T-helper 17 cell (primary cell): ENCODE measurements around the gene XYLT1. TPM values are rescaled to one million over a fixed set of nuclear protein-coding genes. Genes with fewer than 3 reads are reported as not detected.
A peak's percentile ranks its signal among the peaks of the same experiment; 100 is the strongest.
"Not testable (repeated sequence)": the region's sequence is repeated elsewhere in the genome, so short reads cannot be mapped to it uniquely, and the experiment has no call there.

Experiments
- ATAC-seq: fragments of 150-1000 bp; cut with Tn5 transposase; 2 replicates; pipeline ENCODE4 v1.10.0; 2021; ENCODE audit warnings: mild to moderate bottlenecking, moderate library complexity
- DNase-seq, 3 donors: peaks; one replicate each; pipeline versions ENCODE4 v3.0.0 to v3.0.0-alpha.2; 2020 to 2021
- H3K9me3 ChIP-seq: one replicate; pipeline ENCODE4 v1.7.0; 2013; ENCODE audit warnings: low read length, mild to moderate bottlenecking; ENCODE audit not compliant: control insufficient read depth, poor library complexity, severe bottlenecking
- H3K27ac Mint-ChIP-seq: one replicate; pipeline ENCODE4 v1.8.0; 2022; ENCODE audit warnings: mild to moderate bottlenecking, moderate library complexity, mixed read lengths
- H3K27me3 Mint-ChIP-seq: one replicate; pipeline ENCODE4 v1.8.0; 2022; ENCODE audit warnings: mixed read lengths
- H3K36me3 Mint-ChIP-seq: one replicate; pipeline ENCODE4 v1.8.0; 2022; ENCODE audit warnings: low read depth, mixed read lengths
- H3K4me1 Mint-ChIP-seq: one replicate; pipeline ENCODE4 v1.8.0; 2022; ENCODE audit warnings: mild to moderate bottlenecking, mixed read lengths
- H3K4me3 Mint-ChIP-seq: one replicate; pipeline ENCODE4 v1.8.0; 2022; ENCODE audit warnings: mild to moderate bottlenecking, moderate library complexity, mixed read lengths
- total RNA-seq, 4 donors: library from RNA in 2 of 4; stranded (reverse) in 2 of 4; gene quantifications; one replicate each; pipeline ENCODE4 v1.2.3 and lab custom pipeline; 2022 to 2026

The XYLT1 gene
- total RNA-seq, 2 donors from 2014 or later = 33.8 to 57.3 TPM

GRCh38 chr16:17426451-17426850 lies 44.3 kb downstream of the XYLT1 start:
- no peak overlapping the region for H3K4me3 Mint-ChIP-seq
- ATAC-seq (no peak), DNase-seq (no peak)
- H3K36me3 Mint-ChIP-seq = peaks cover 3% of the 10 kb centered on the region
- no peak overlapping the region for H3K27ac Mint-ChIP-seq
- peaks cover 20% of the 10 kb centered on the region for H3K4me1 Mint-ChIP-seq
- H3K27me3 Mint-ChIP-seq = no peaks in the 10 kb centered on the region
- H3K9me3 ChIP-seq = no peaks in the 10 kb centered on the region

- DNase-seq (no peak), ATAC-seq (no peak)
- H3K27ac Mint-ChIP-seq = peak overlapping the region; percentile 4
- H3K36me3 Mint-ChIP-seq = peaks cover 3% of the 10 kb centered on the region
- no peaks in the 10 kb centered on the region for H3K9me3 ChIP-seq
- H3K4me1 Mint-ChIP-seq = peaks cover 19% of the 10 kb centered on the region
- H3K4me3 Mint-ChIP-seq = no peak overlapping the region
- H3K27me3 Mint-ChIP-seq = no peaks in the 10 kb centered on the region
Observed at GRCh38 chr16:17424771-17425170, 46.0 kb downstream of the XYLT1 start.

- H3K4me1 Mint-ChIP-seq = peaks cover 17% of the 10 kb centered on the region
- H3K27ac Mint-ChIP-seq = peak overlapping the region; percentile 47
- no peak overlapping the region for H3K4me3 Mint-ChIP-seq
- no peaks in the 10 kb centered on the region for H3K27me3 Mint-ChIP-seq
- ATAC-seq = no peak
- H3K9me3 ChIP-seq = no peaks in the 10 kb centered on the region
- H3K36me3 Mint-ChIP-seq = peaks cover 3% of the 10 kb centered on the region
- no peak for DNase-seq
Observed at GRCh38 chr16:17423221-17423620, 47.5 kb downstream of the XYLT1 start.

GRCh38 chr16:17420816-17421215 lies 49.9 kb downstream of the XYLT1 start:
- no peak for DNase-seq
- H3K36me3 Mint-ChIP-seq = peaks cover 2% of the 10 kb centered on the region
- ATAC-seq = no peak

GRCh38 chr16:17419266-17419665 lies 51.5 kb downstream of the XYLT1 start:
- H3K4me1 Mint-ChIP-seq = peaks cover 41% of the 10 kb centered on the region
- H3K9me3 ChIP-seq = no peaks in the 10 kb centered on the region
- H3K27ac Mint-ChIP-seq = no peak overlapping the region
- H3K4me3 Mint-ChIP-seq = no peak overlapping the region
- DNase-seq (no peak), ATAC-seq (no peak)
- H3K27me3 Mint-ChIP-seq = no peaks in the 10 kb centered on the region
- H3K36me3 Mint-ChIP-seq = peaks cover 2% of the 10 kb centered on the region

More at GRCh38 chr16:17420816-17421215, 49.9 kb downstream of the XYLT1 start:
- Mint-ChIP-seq H3K27ac (peak overlapping the region; percentile 8), H3K4me3 (no peak overlapping the region), H3K27me3 (no peaks in the 10 kb centered on the region), H3K4me1 (peaks cover 31% of the 10 kb centered on the region)
- no peaks in the 10 kb centered on the region for H3K9me3 ChIP-seq

- H3K4me1 Mint-ChIP-seq = peaks cover 44% of the 10 kb centered on the region
- no peak for ATAC-seq
- peak overlapping the region; percentile 57 for H3K4me3 Mint-ChIP-seq
- peak overlapping the region; percentile 97 for H3K27ac Mint-ChIP-seq
- DNase-seq = no peak
- H3K9me3 ChIP-seq = no peaks in the 10 kb centered on the region
- peaks cover 2% of the 10 kb centered on the region for H3K36me3 Mint-ChIP-seq
- H3K27me3 Mint-ChIP-seq = no peaks in the 10 kb centered on the region
Observed at GRCh38 chr16:17417740-17418139, 53.0 kb downstream of the XYLT1 start.

GRCh38 chr16:17416461-17417311 lies 54.1 kb downstream of the XYLT1 start:
- Mint-ChIP-seq H3K4me1 (peaks cover 44% of the 10 kb centered on the region), H3K27me3 (no peaks in the 10 kb centered on the region), H3K4me3 (peak overlapping the region; percentile 93), H3K27ac (peak overlapping the region; percentile 97), H3K36me3 (peaks cover 2% of the 10 kb centered on the region)
- H3K9me3 ChIP-seq = no peaks in the 10 kb centered on the region
- ATAC-seq (peak; percentile 93), DNase-seq (peak in 2 of 3 donors; percentile 18 to 27)

- no peaks in the 10 kb centered on the region for H3K9me3 ChIP-seq
- Mint-ChIP-seq H3K27me3 (no peaks in the 10 kb centered on the region), H3K36me3 (peaks cover 4% of the 10 kb centered on the region), H3K4me1 (peaks cover 48% of the 10 kb centered on the region), H3K27ac (peak overlapping the region; percentile 97), H3K4me3 (peak overlapping the region; percentile 93)
- ATAC-seq (no peak), DNase-seq (no peak)
Observed at GRCh38 chr16:17414916-17415315, 55.8 kb downstream of the XYLT1 start.

GRCh38 chr16:17414421-17414820 lies 56.3 kb downstream of the XYLT1 start:
- H3K4me3 Mint-ChIP-seq = peak overlapping the region; percentile 93
- DNase-seq = no peak
- peaks cover 4% of the 10 kb centered on the region for H3K36me3 Mint-ChIP-seq
- H3K9me3 ChIP-seq = no peaks in the 10 kb centered on the region
- peak overlapping the region; percentile 97 for H3K27ac Mint-ChIP-seq
- peaks cover 49% of the 10 kb centered on the region for H3K4me1 Mint-ChIP-seq
- peak; percentile 33 for ATAC-seq
- H3K27me3 Mint-ChIP-seq = no peaks in the 10 kb centered on the region

GRCh38 chr16:17413508-17413907 lies 57.3 kb downstream of the XYLT1 start:
- Mint-ChIP-seq H3K36me3 (peaks cover 4% of the 10 kb centered on the region), H3K27me3 (no peaks in the 10 kb centered on the region), H3K4me3 (peak overlapping the region; percentile 45), H3K4me1 (peaks cover 52% of the 10 kb centered on the region), H3K27ac (peak overlapping the region; percentile 97)
- H3K9me3 ChIP-seq = no peaks in the 10 kb centered on the region
- ATAC-seq = no peak
- no peak for DNase-seq

GRCh38 chr16:17412791-17413190 lies 58.0 kb downstream of the XYLT1 start:
- peaks cover 4% of the 10 kb centered on the region for H3K36me3 Mint-ChIP-seq

GRCh38 chr16:17412221-17412620 lies 58.5 kb downstream of the XYLT1 start:
- no peak for ATAC-seq
- Mint-ChIP-seq H3K27me3 (no peaks in the 10 kb centered on the region), H3K4me1 (peaks cover 44% of the 10 kb centered on the region), H3K36me3 (peaks cover 4% of the 10 kb centered on the region), H3K27ac (peak overlapping the region; percentile 83), H3K4me3 (no peak overlapping the region)
- no peaks in the 10 kb centered on the region for H3K9me3 ChIP-seq
- DNase-seq = no peak

More at GRCh38 chr16:17412791-17413190, 58.0 kb downstream of the XYLT1 start:
- Mint-ChIP-seq H3K4me3 (no peak overlapping the region), H3K27me3 (no peaks in the 10 kb centered on the region), H3K4me1 (peaks cover 50% of the 10 kb centered on the region), H3K27ac (peak overlapping the region; percentile 97)
- ATAC-seq = no peak
- no peak for DNase-seq
- H3K9me3 ChIP-seq = no peaks in the 10 kb centered on the region

GRCh38 chr16:17411263-17411662 lies 59.5 kb downstream of the XYLT1 start:
- H3K9me3 ChIP-seq = no peaks in the 10 kb centered on the region
- peak overlapping the region; percentile 83 for H3K27ac Mint-ChIP-seq
- no peaks in the 10 kb centered on the region for H3K27me3 Mint-ChIP-seq
- peaks cover 4% of the 10 kb centered on the region for H3K36me3 Mint-ChIP-seq
- no peak overlapping the region for H3K4me3 Mint-ChIP-seq
- DNase-seq (no peak), ATAC-seq (no peak)
- H3K4me1 Mint-ChIP-seq = peaks cover 40% of the 10 kb centered on the region

- H3K4me1 Mint-ChIP-seq = peaks cover 36% of the 10 kb centered on the region
- not testable (repeated sequence) for H3K4me3 Mint-ChIP-seq, ATAC-seq, H3K9me3 ChIP-seq, H3K27me3 Mint-ChIP-seq, H3K36me3 Mint-ChIP-seq, DNase-seq
- peak overlapping the region; percentile 83 for H3K27ac Mint-ChIP-seq
Observed at GRCh38 chr16:17410316-17410715, 60.4 kb downstream of the XYLT1 start.
